Bone marrow (tissue), 2 donors: Measurements from ENCODE around the gene FHOD1.

Experiments
- DNase-seq, 2 donors: peaks; one replicate each; lab custom pipeline; 2025; lab: John Stamatoyannopoulos, UW

The FHOD1 gene

GRCh38 chr16:67247192-67248072 lies at the start of gene FHOD1:
Gene FHOD1, minus strand, starts transcription at chr16:67247481. Its CDS starts 71 bp downstream, at chr16:67247410.
- DNase-seq, result peak; percentile 92 to 95

GRCh38 chr16:67296420-67296819 lies 49.1 kb upstream of the FHOD1 start:
- DNase-seq, result no peak

GRCh38 chr16:67294938-67295361 lies 47.7 kb upstream of the FHOD1 start:
- no peak for DNase-seq

GRCh38 chr16:67294171-67294757 lies 47.0 kb upstream of the FHOD1 start:
- DNase-seq, result no peak

GRCh38 chr16:67291461-67291860 lies 44.2 kb upstream of the FHOD1 start:
- DNase-seq, result no peak

- no peak for DNase-seq
Observed at GRCh38 chr16:67287960-67288359, 40.7 kb upstream of the FHOD1 start.

- DNase-seq, result no peak
Observed at GRCh38 chr16:67286441-67287235, 39.4 kb upstream of the FHOD1 start.

GRCh38 chr16:67284699-67285646 lies 37.7 kb upstream of the FHOD1 start:
- no peak for DNase-seq

- DNase-seq, result no peak
Observed at GRCh38 chr16:67283826-67284555, 36.7 kb upstream of the FHOD1 start.

- DNase-seq, result no peak
Observed at GRCh38 chr16:67283039-67283825, 36.0 kb upstream of the FHOD1 start.

- DNase-seq, result no peak
Observed at GRCh38 chr16:67282447-67282805, 35.1 kb upstream of the FHOD1 start.

- DNase-seq, result no peak
Observed at GRCh38 chr16:67281536-67282446, 34.5 kb upstream of the FHOD1 start.

- DNase-seq, result no peak
Observed at GRCh38 chr16:67280090-67281015, 33.1 kb upstream of the FHOD1 start.

- DNase-seq, result peak; percentile 62 to 68
Observed at GRCh38 chr16:67279296-67280089, 32.2 kb upstream of the FHOD1 start, which contains the start of gene PLEKHG4. Gene PLEKHG4, plus strand, starts transcription at chr16:67279532. Its CDS starts 513 bp downstream, at chr16:67280045.

GRCh38 chr16:67278773-67279295 lies 31.6 kb upstream of the FHOD1 start:
- DNase-seq, result peak in 1 of 2 donors; percentile 62

- DNase-seq, result no peak
Observed at GRCh38 chr16:67277999-67278772, 30.9 kb upstream of the FHOD1 start.
